ENCODE measurements around the gene VSIG8. TPM values are rescaled to one million over a fixed set of nuclear protein-coding genes. Genes with fewer than 3 reads are reported as not detected.

VSIG8 gene
- total RNA-seq, 6 experiments from 2014 or later: not detected

DNA sequence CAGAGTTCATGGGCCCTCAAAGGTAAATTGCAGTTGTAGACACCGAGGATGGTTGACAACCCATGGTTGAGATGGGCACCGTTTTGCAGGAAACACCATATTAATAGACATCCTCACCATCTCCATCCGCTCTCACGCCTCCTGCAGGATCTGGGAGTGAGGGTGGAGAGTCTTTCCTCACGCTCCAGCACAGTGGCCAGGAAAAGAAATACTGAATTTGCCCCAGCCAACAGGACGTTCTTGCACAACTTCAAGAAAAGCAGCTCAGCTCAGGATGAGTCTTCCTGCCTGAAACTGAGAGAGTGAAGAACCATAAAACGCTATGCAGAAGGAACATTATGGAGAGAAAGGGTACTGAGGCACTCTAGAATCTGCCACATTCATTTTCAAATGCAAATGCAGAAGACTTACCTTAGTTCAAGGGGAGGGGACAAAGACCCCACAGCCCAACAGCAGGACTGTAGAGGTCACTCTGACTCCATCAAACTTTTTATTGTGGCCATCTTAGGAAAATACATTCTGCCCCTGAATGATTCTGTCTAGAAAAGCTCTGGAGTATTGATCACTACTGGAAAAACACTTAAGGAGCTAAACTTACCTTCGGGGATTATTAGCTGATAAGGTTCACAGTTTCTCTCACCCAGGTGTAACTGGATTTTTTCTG is 26.5 kb downstream of the VSIG8 start:
- no peaks in the 10 kb centered on the region for H3K9me3 ChIP-seq
- no peak for DNase-seq
- intact Hi-C loops (cut with DNase I): no loop called here
- no peak overlapping the region for H3K27ac ChIP-seq
- H3K4me3 ChIP-seq: no peak overlapping the region
- TF ChIP-seq, protein P1, sequence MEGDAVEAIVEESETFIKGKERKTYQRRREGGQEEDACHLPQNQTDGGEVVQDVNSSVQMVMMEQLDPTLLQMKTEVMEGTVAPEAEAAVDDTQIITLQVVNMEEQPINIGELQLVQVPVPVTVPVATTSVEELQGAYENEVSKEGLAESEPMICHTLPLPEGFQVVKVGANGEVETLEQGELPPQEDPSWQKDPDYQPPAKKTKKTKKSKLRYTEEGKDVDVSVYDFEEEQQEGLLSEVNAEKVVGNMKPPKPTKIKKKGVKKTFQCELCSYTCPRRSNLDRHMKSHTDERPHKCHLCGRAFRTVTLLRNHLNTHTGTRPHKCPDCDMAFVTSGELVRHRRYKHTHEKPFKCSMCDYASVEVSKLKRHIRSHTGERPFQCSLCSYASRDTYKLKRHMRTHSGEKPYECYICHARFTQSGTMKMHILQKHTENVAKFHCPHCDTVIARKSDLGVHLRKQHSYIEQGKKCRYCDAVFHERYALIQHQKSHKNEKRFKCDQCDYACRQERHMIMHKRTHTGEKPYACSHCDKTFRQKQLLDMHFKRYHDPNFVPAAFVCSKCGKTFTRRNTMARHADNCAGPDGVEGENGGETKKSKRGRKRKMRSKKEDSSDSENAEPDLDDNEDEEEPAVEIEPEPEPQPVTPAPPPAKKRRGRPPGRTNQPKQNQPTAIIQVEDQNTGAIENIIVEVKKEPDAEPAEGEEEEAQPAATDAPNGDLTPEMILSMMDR (IDR thresholded peaks at IDR 0.05): no peak
- no peak for TF ChIP-seq POLR2A (IDR thresholded peaks at IDR 0.05)
- H3K4me1 ChIP-seq: no peaks in the 10 kb centered on the region
- no peak for ATAC-seq
- no peaks in the 10 kb centered on the region for H3K27me3 ChIP-seq
- no peaks in the 10 kb centered on the region for H3K36me3 ChIP-seq
- WGBS (ENCODE audit: insufficient coverage, low coverage, low lambda C conversion rate, missing lambda C conversion rate): 68% methylated on average over 4 of the region's 8 CpGs

DNA sequence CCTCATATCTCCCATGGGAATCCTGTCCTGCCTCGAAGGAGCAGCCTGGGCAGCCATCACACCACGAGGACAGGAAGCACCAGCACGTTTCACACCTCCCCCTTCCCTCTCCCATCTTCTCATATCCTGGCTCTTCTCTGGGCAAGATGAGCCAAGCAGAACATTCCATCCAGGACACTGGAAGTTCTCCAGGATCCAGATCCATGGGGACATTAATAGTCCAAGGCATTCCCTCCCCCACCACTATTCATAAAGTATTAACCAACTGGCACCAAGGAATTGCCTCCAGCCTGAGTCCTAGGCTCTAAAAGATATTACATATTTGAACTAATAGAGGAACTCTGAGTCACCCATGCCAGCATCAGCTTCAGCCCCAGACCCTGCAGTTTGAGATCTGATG is 27.1 kb downstream of the VSIG8 start:
- H3K9me3 ChIP-seq: no peaks in the 10 kb centered on the region
- no peaks in the 10 kb centered on the region for H3K36me3 ChIP-seq
- TF ChIP-seq, protein P1 (IDR thresholded peaks at IDR 0.05): no peak
- no peak for TF ChIP-seq POLR2A (IDR thresholded peaks at IDR 0.05)

DNA sequence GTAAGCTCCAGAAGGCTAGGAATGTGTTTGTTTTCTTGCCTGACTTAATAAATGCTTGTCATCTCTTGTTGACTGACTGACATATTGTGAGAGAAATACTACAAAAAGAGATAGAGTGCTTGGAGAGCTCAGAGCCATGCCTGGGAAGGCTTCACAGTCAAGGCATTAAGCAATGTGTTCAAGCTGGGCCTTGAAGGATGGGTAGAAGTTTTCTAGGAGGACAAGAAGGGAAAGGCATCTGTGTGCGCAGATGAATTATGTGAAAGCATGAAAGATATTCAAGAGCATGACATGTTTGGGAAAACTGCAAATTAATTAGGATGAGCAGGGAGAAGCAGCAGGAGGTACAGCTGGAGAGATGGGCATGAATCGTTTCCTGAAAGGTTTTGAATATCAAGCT is 30.1 kb downstream of the VSIG8 start:
- Histone ChIP-seq H3K27me3 (no peaks in the 10 kb centered on the region), H3K4me3 (no peak overlapping the region), H3K9me3 (no peaks in the 10 kb centered on the region), H3K36me3 (no peaks in the 10 kb centered on the region), H3K4me1 (no peaks in the 10 kb centered on the region), H3K27ac (no peak overlapping the region)
- TF ChIP-seq, protein P1 (IDR thresholded peaks at IDR 0.05): no peak
- no peak for TF ChIP-seq POLR2A (IDR thresholded peaks at IDR 0.05)
- 85% methylated on average over 2 of the region's 2 CpGs for WGBS (ENCODE audit: insufficient coverage, low coverage, low lambda C conversion rate, missing lambda C conversion rate)
- ATAC-seq: no peak
- intact Hi-C loops (cut with DNase I): no loop called here
- DNase-seq: no peak

More for the DNA sequence above, 27.1 kb downstream of the VSIG8 start:
- no CpG with 5 or more reads among the region's 3 CpGs for WGBS (ENCODE audit: insufficient coverage, low coverage, low lambda C conversion rate, missing lambda C conversion rate)
- intact Hi-C loops (cut with DNase I): no loop called here
- ATAC-seq (no peak), DNase-seq (no peak)
- Histone ChIP-seq H3K4me3 (no peak overlapping the region), H3K4me1 (no peaks in the 10 kb centered on the region), H3K27me3 (no peaks in the 10 kb centered on the region), H3K27ac (no peak overlapping the region)

DNA sequence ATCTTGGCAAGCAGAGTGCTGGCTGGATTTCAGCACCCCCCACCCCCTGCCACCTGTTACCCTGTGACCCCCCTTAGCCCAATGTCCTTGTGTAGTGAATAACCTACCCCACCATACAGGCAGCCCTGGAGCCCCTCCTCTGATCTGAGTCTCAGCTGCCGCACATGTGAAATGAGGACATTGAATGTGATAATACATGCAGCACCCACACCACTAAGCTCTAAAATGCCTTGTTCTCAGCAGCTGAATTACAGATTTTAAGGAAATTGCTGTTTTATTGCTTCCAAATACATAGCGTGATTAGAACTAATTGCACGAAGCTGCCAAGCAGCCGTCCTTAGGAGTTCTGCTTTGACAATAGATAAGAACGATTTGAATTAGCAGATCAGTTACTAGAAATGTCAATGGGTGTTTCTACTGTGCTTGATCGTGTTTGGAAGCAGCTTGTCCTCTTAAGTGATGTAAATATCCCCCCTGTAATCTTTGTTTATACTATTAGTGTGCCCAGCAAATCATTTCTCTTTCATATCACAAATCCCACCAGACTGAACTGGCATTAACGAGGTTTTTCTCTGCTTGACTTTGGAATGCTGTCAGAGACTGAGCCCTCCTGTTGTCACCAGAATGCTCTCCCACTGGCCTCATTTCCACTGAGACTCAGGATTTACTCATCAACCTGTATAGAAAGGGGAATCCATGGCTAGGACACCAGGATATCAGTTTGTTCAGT is 30.9 kb downstream of the VSIG8 start:
- no peak for DNase-seq
- Histone ChIP-seq H3K36me3 (no peaks in the 10 kb centered on the region), H3K4me3 (no peak overlapping the region), H3K27me3 (no peaks in the 10 kb centered on the region), H3K4me1 (no peaks in the 10 kb centered on the region), H3K9me3 (no peaks in the 10 kb centered on the region), H3K27ac (no peak overlapping the region)
- 50% methylated on average over 6 of the region's 7 CpGs for WGBS (ENCODE audit: insufficient coverage, low coverage, low lambda C conversion rate, missing lambda C conversion rate)
- intact Hi-C loops (cut with DNase I): no loop called here
- no peak for ATAC-seq
- TF ChIP-seq POLR2A (IDR thresholded peaks at IDR 0.05): no peak
- TF ChIP-seq, protein P1 (IDR thresholded peaks at IDR 0.05): no peak
